Gastroesophageal sphincter (tissue), 3 donors: Measurements from ENCODE around the gene TMEM61.

Experiments used
- EP300 ChIP-seq: sonication (generic); formaldehyde crosslinking; IDR thresholded peaks from one replicate; pipeline ENCODE4 v1.6.1; 2017; ENCODE audit warnings: antibody characterized with exemption, mild to moderate bottlenecking
- TF ChIP-seq, protein P1 (sequence below), 4 experiments: fragments of 200-600 bp in 2 of 4; fragments of 450-650 bp in 2 of 4; sonication (generic) in 1 of 4; IDR thresholded peaks; one replicate each; pipeline ENCODE4 v1.5.1; 2017 to 2019; ENCODE audit warnings: antibody characterized with exemption in 4 of 4, mild to moderate bottlenecking in 2 of 4, moderate library complexity in 2 of 4

DNA sequence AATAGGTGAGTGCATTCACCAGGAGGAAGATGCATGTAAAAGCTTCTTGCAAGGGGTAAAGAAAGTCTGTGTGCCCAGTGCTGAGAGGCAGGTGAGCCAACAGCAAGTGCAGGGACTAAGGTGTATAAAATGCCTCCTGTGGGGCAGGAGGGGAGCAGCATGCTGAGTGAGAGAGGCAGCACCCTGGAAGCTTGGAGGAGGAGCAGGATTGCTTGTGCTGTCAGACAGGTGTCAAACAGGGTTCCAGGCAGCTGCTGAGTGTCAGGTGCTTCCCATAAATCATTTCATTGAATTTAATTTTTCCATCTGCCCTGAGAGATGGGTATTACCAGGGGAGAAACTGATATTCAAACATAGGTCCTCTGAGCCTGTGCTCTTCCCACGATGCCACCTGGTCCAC lies 32.2 kb downstream of the TMEM61 start:
- TF ChIP-seq EP300 = no peak
- TF ChIP-seq, protein P1, sequence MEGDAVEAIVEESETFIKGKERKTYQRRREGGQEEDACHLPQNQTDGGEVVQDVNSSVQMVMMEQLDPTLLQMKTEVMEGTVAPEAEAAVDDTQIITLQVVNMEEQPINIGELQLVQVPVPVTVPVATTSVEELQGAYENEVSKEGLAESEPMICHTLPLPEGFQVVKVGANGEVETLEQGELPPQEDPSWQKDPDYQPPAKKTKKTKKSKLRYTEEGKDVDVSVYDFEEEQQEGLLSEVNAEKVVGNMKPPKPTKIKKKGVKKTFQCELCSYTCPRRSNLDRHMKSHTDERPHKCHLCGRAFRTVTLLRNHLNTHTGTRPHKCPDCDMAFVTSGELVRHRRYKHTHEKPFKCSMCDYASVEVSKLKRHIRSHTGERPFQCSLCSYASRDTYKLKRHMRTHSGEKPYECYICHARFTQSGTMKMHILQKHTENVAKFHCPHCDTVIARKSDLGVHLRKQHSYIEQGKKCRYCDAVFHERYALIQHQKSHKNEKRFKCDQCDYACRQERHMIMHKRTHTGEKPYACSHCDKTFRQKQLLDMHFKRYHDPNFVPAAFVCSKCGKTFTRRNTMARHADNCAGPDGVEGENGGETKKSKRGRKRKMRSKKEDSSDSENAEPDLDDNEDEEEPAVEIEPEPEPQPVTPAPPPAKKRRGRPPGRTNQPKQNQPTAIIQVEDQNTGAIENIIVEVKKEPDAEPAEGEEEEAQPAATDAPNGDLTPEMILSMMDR (IDR thresholded peaks at IDR 0.05) = no peak
